H1 (cell line): ENCODE results near the gene CASP8AP2. TPM values are rescaled to one million over a fixed set of nuclear protein-coding genes. Genes with fewer than 3 reads are reported as not detected.

Experiments used
- CTCF ChIA-PET: fragments of 300-600 bp; sonication (Branson Sonifier 250); formaldehyde crosslinking; loops from one replicate; lab custom pipeline; 2021; ENCODE audit not compliant: partially characterized antibody; lab: Charles Lee
- POLR2A ChIA-PET: fragments of 300-600 bp; sonication (Branson Sonifier 250); formaldehyde crosslinking; loops from one replicate; lab custom pipeline; 2021; ENCODE audit warnings: inconsistent platforms; ENCODE audit not compliant: partially characterized antibody; lab: Charles Lee
- DNase-seq, 2 experiments: peaks; one replicate each; pipeline versions ENCODE4 v3.0.0 to v3.0.0-alpha.2; 2010 to 2022; ENCODE audit warnings: low spot score in 2 of 2, low read depth in 1 of 2, mixed read lengths in 1 of 2
- FAIRE-seq: peaks from 2 replicates; lab custom pipeline; 2011; peaks lifted over from hg19 to GRCh38; lab: Jason Lieb, UNC
- H2AFZ ChIP-seq: 2 replicates; pipeline ENCODE4 v1.8.1; 2012; ENCODE audit warnings: low read length, inconsistent platforms
- H2AK5ac ChIP-seq: 2 replicates; pipeline ENCODE4 v1.6.1; 2013; ENCODE audit warnings: low read depth, low read length
- H2BK120ac ChIP-seq: replicated peaks from 2 replicates; pipeline ENCODE3; 2013; ENCODE audit warnings: low read depth, low read length, inconsistent platforms
- H2BK12ac ChIP-seq: 2 replicates; pipeline ENCODE4 v1.6.1; 2013; ENCODE audit warnings: low read depth, low read length
- H2BK15ac ChIP-seq: 2 replicates; pipeline ENCODE4 v1.6.1; 2013; ENCODE audit warnings: low read length
- H2BK20ac ChIP-seq: 2 replicates; pipeline ENCODE4 v1.6.1; 2013; ENCODE audit warnings: low read length
- H2BK5ac ChIP-seq: 2 replicates; pipeline ENCODE4 v1.6.1; 2013; ENCODE audit warnings: low read depth, low read length
- H3K14ac ChIP-seq: 2 replicates; pipeline ENCODE4 v1.6.1; 2013; ENCODE audit warnings: inconsistent platforms; ENCODE audit not compliant: insufficient read length
- H3K18ac ChIP-seq: 2 replicates; pipeline ENCODE4 v1.6.1; 2013; ENCODE audit warnings: low read length; ENCODE audit errors: extremely low read depth
- H3K23ac ChIP-seq: 2 replicates; pipeline ENCODE4 v1.6.1; 2013; ENCODE audit warnings: inconsistent platforms; ENCODE audit not compliant: insufficient read length
- H3K23me2 ChIP-seq: 2 replicates; pipeline ENCODE4 v1.6.1; 2013; ENCODE audit warnings: low read depth, low read length
- H3K27ac ChIP-seq: 2 replicates; pipeline ENCODE4 v1.6.1; 2011; ENCODE audit warnings: low read depth, low read length, inconsistent platforms
- H3K27me3 ChIP-seq, 4 experiments: replicated peaks in 1 of 4; 1 replicate in 1 of 4; 2 replicates in 3 of 4; pipeline versions ENCODE4 v1.6.1 to v1.8.1; 2011 to 2013; ENCODE audit warnings: low read length in 3 of 4, mild to moderate bottlenecking in 3 of 4, inconsistent platforms in 2 of 4, mixed read lengths in 2 of 4, moderate library complexity in 1 of 4; ENCODE audit not compliant: control insufficient read depth in 3 of 4, insufficient read depth in 3 of 4; ENCODE audit errors: extremely low read depth in 1 of 4
- H3K36me3 ChIP-seq, 4 experiments: 2 replicates each; pipeline versions ENCODE4 v1.6.1 to v1.8.1; 2011 to 2013; ENCODE audit warnings: mild to moderate bottlenecking in 4 of 4, low read length in 3 of 4, moderate library complexity in 2 of 4, control low read depth in 1 of 4, inconsistent platforms in 1 of 4; ENCODE audit not compliant: insufficient read depth in 4 of 4, control insufficient read depth in 2 of 4
- H3K4ac ChIP-seq: replicated peaks from 2 replicates; pipeline ENCODE3; 2013; ENCODE audit warnings: low read length, low read depth, mixed read lengths, inconsistent platforms; ENCODE audit not compliant: insufficient read length
- H3K4me1 ChIP-seq, 4 experiments: replicated peaks in 1 of 4; 1 replicate in 1 of 4; 2 replicates in 3 of 4; pipeline versions ENCODE4 v1.6.1 to v1.8.1; 2011 to 2013; ENCODE audit warnings: low read length in 3 of 4, inconsistent platforms in 2 of 4, mixed read lengths in 1 of 4; ENCODE audit not compliant: insufficient read depth in 4 of 4, control insufficient read depth in 3 of 4
- H3K4me2 ChIP-seq, 2 experiments: 2 replicates each; pipeline versions ENCODE4 v1.6.1 to v1.8.1; 2011 to 2013; ENCODE audit warnings: low read depth in 2 of 2, low read length in 2 of 2, control low read depth in 1 of 2, inconsistent platforms in 1 of 2, mild to moderate bottlenecking in 1 of 2; ENCODE audit not compliant: insufficient read depth in 1 of 2
- H3K4me3 ChIP-seq, 4 experiments: fragments of 200-600, 300-600 bp in 1 of 4; sonication (generic), shearing (Covaris generic), sonication (Bioruptor Twin) in 1 of 4; 2 replicates each; pipeline versions ENCODE4 v1.5.1 to v1.8.1; 2011 to 2016; ENCODE audit warnings: low read length in 4 of 4, low read depth in 3 of 4, control low read depth in 2 of 4, inconsistent platforms in 2 of 4, mild to moderate bottlenecking in 2 of 4, mixed read lengths in 1 of 4, moderate library complexity in 1 of 4; ENCODE audit not compliant: insufficient read depth in 2 of 4; ENCODE audit errors: extremely low read depth in 1 of 4
- H3K56ac ChIP-seq: replicated peaks from 2 replicates; pipeline ENCODE3; 2013; ENCODE audit warnings: low read depth, mild to moderate bottlenecking, mixed read lengths, low read length, inconsistent platforms; ENCODE audit not compliant: insufficient read length
- H3K79me1 ChIP-seq: 2 replicates; pipeline ENCODE4 v1.6.1; 2013; ENCODE audit warnings: low read depth, low read length, control low read depth
- H3K79me2 ChIP-seq, 2 experiments: 2 replicates each; pipeline versions ENCODE4 v1.6.1 to v1.8.1; 2012 to 2013; ENCODE audit warnings: low read length in 2 of 2, mild to moderate bottlenecking in 2 of 2, inconsistent platforms in 1 of 2; ENCODE audit not compliant: insufficient read depth in 2 of 2, control insufficient read depth in 1 of 2
- H3K9ac ChIP-seq, 4 experiments: replicated peaks in 1 of 4; 1 replicate in 1 of 4; 2 replicates in 3 of 4; pipeline versions ENCODE4 v1.6.1 to v1.8.1; 2011 to 2013; ENCODE audit warnings: low read depth in 3 of 4, low read length in 3 of 4, control low read depth in 2 of 4, mild to moderate bottlenecking in 2 of 4, moderate library complexity in 2 of 4, inconsistent platforms in 1 of 4; ENCODE audit errors: extremely low read depth in 1 of 4
- H3K9me3 ChIP-seq, 2 experiments: 2 replicates each; pipeline versions ENCODE4 v1.6.1 to v1.8.1; 2012 to 2013; ENCODE audit warnings: mild to moderate bottlenecking in 2 of 2, moderate library complexity in 2 of 2, control low read depth in 1 of 2, inconsistent platforms in 1 of 2, low read depth in 1 of 2, low read length in 1 of 2, mixed read lengths in 1 of 2; ENCODE audit not compliant: insufficient read depth in 2 of 2
- H4K20me1 ChIP-seq, 2 experiments: replicated peaks in 1 of 2; 2 replicates each; pipeline versions ENCODE3 to v1.8.1; 2011 to 2013; ENCODE audit warnings: inconsistent platforms in 2 of 2, low read length in 2 of 2, mild to moderate bottlenecking in 1 of 2; ENCODE audit not compliant: insufficient read depth in 2 of 2, control insufficient read depth in 1 of 2
- H4K5ac ChIP-seq: 2 replicates; pipeline ENCODE4 v1.6.1; 2013; ENCODE audit warnings: low read length, low read depth, mixed read lengths, inconsistent platforms; ENCODE audit not compliant: insufficient read length
- H4K8ac ChIP-seq: 2 replicates; pipeline ENCODE4 v1.8.0; 2013; ENCODE audit warnings: mild to moderate bottlenecking, moderate library complexity, low read length, inconsistent platforms; ENCODE audit not compliant: insufficient read depth; ENCODE audit errors: extremely low read depth
- H4K91ac ChIP-seq: replicated peaks from 2 replicates; pipeline ENCODE3; 2013; ENCODE audit warnings: low read length, mixed read lengths, inconsistent platforms; ENCODE audit not compliant: insufficient read length
- FOSL1 ChIP-seq: IDR thresholded peaks from 2 replicates; pipeline ENCODE4 v1.6.1; 2011; ENCODE audit warnings: mild to moderate bottlenecking, low read depth, low read length, moderate library complexity; ENCODE audit not compliant: insufficient read depth
- GABPA ChIP-seq: IDR thresholded peaks from 2 replicates; pipeline ENCODE4 v1.6.1; 2011; ENCODE audit warnings: mild to moderate bottlenecking, low read length, moderate library complexity, borderline replicate concordance; ENCODE audit not compliant: insufficient read depth
- JUND ChIP-seq: IDR thresholded peaks from 2 replicates; pipeline ENCODE4 v1.6.1; 2011; ENCODE audit warnings: mild to moderate bottlenecking, improper control_type of control experiment, low read length
- PHF8 ChIP-seq: fragments of 200-600 bp; sonication (generic); conservative IDR thresholded peaks from 2 replicates; pipeline ENCODE4 v1.7.1; 2012; ENCODE audit warnings: low read depth, mild to moderate bottlenecking, inconsistent platforms, low read length, moderate library complexity
- RNF2 ChIP-seq: fragments of 200-900, 300-1000 bp; sonication (generic); IDR thresholded peaks from 2 replicates; pipeline ENCODE4 v1.7.1; 2016; ENCODE audit warnings: borderline replicate concordance, low read depth, mild to moderate bottlenecking, antibody characterized with exemption, low read length; ENCODE audit not compliant: poor library complexity, severe bottlenecking; ENCODE audit errors: missing control alignments
- WGBS, 2 experiments: shearing (Covaris generic) in 1 of 2; methylation state at CpG; one replicate each; pipeline versions ENCODE4 v1.1.6 to v1.1.7; 2013 to 2015; ENCODE audit warnings: low lambda C conversion rate in 2 of 2, mixed read lengths in 2 of 2, inconsistent platforms in 1 of 2, low coverage in 1 of 2, missing lambda C conversion rate in 1 of 2; ENCODE audit not compliant: insufficient replicate concordance in 2 of 2, insufficient coverage in 1 of 2, insufficient read length in 1 of 2; ENCODE audit errors: extremely low coverage in 1 of 2, missing lambda C conversion rate in 1 of 2; 5-methylcytosine and 5-hydroxymethylcytosine counted together
- polyA plus RNA-seq, 7 experiments: library from polyadenylated mRNA; depleted of rRNA in 3 of 7; stranded (reverse) in 5 of 7; unstranded in 2 of 7; fragments of >200 nt in 5 of 7; fragments of 200-250 nt in 2 of 7; gene quantifications; 1 replicate in 5 of 7; 2 replicates in 1 of 7; 4 replicates in 1 of 7; pipeline versions ENCODE4 v1.2.1 to v1.2.3, GENCODE V29; 2011 to 2013; ENCODE audit warnings: missing spikeins in 2 of 7, mixed read lengths in 2 of 7
- total RNA-seq: library from RNA; stranded (reverse); fragmentation: NEBNext Ultra II Directional; extraction: Animal tissue kit (Norgen Biotek cat#: 25700); gene quantifications from 2 replicates; pipeline ENCODE4 v1.2.1, GENCODE V29; 2021

The CASP8AP2 gene
- total and polyA plus RNA-seq, 2 of the 8 experiments (the other 6 are each of a cell fraction or from before 2014, with no cell fraction given), result 6.9 to 32.1 TPM

GRCh38 chr6:89790403-89790802, 39.3 kb upstream of the CASP8AP2 start:
- peaks cover 0 to 2% (median 0%) of the 10 kb centered on the region in 4 experiments; a peak in 1 of 7 replicates for H3K27me3 ChIP-seq
- H3K4me1 ChIP-seq, result peaks cover 0 to 3% (median 0%) of the 10 kb centered on the region in 4 experiments; a peak in 2 of 7 replicates
- no peak overlapping the region for H2AFZ ChIP-seq
- H3K14ac ChIP-seq, result no peak overlapping the region
- H3K23ac ChIP-seq, result no peak overlapping the region
- no peaks in the 10 kb centered on the region for H3K9me3 ChIP-seq
- DNase-seq, result no peak
- H3K56ac ChIP-seq, result no peak overlapping the region
- TF ChIP-seq GABPA, result no peak
- no peak for TF ChIP-seq PHF8
- TF ChIP-seq FOSL1, result no peak
- TF ChIP-seq JUND, result no peak
- TF ChIP-seq RNF2, result no peak
- TF ChIP-seq, all 59 proteins: peak for 0
- no peak overlapping the region for H3K4me2 ChIP-seq
- H3K79me1 ChIP-seq, result peaks cover 3% of the 10 kb centered on the region; the same call in 1 of the 2 replicates
- H4K91ac ChIP-seq, result no peak overlapping the region
- no peak overlapping the region for H4K8ac ChIP-seq
- no peak overlapping the region for H4K5ac ChIP-seq
- no peak overlapping the region for H3K27ac ChIP-seq
- no peak overlapping the region for H3K9ac ChIP-seq
- 95% methylated on average over 2 of the region's 2 CpGs; no CpG with 5 or more reads in 1 of the 2 experiments for WGBS, 2 experiments
- peaks cover 0 to 30% of the 10 kb centered on the region in 2 experiments; a peak in 2 of 4 replicates for H3K79me2 ChIP-seq
- H2BK15ac ChIP-seq, result no peak overlapping the region
- peaks cover 23 to 86% (median 65%) of the 10 kb centered on the region in 4 experiments for H3K36me3 ChIP-seq
- H2BK12ac ChIP-seq, result no peak overlapping the region
- no peak overlapping the region for H2AK5ac ChIP-seq
- peaks cover 0 to 8% of the 10 kb centered on the region in 2 experiments for H4K20me1 ChIP-seq
- CTCF ChIA-PET, result interaction anchor here (0.7 to 2.0 kb wide), 3 partner anchors 18 to 30 kb away, joined by 3 to 6 read pairs (median 4); no protein-coding TSS in a partner anchor
- H3K4me3 ChIP-seq, result no peak overlapping the region
- no peaks in the 10 kb centered on the region for H3K23me2 ChIP-seq
- no peak overlapping the region for H2BK20ac ChIP-seq
- no peak overlapping the region for H3K18ac ChIP-seq
- no peak overlapping the region for H3K4ac ChIP-seq
- H2BK120ac ChIP-seq, result no peak overlapping the region
- no peak for FAIRE-seq
- POLR2A ChIA-PET, result interaction anchor here (0.7 kb wide), 1 partner anchor 20 kb away, joined by 3 read pairs; no protein-coding TSS in a partner anchor
- H2BK5ac ChIP-seq, result no peak overlapping the region
